Neuron (in vitro differentiated cells): ENCODE measurements around the gene PACRG.

ENCODE experiments used
- H2AFZ ChIP-seq: one replicate; pipeline ENCODE4 v1.6.1; 2013; ENCODE audit warnings: low read depth, mild to moderate bottlenecking, inconsistent platforms, low read length, moderate library complexity
- H3K27me3 ChIP-seq: one replicate; pipeline ENCODE4 v1.6.1; 2013; ENCODE audit warnings: low read length; ENCODE audit not compliant: insufficient read depth
- H3K36me3 ChIP-seq: one replicate; pipeline ENCODE4 v1.6.1; 2013; ENCODE audit warnings: low read length; ENCODE audit not compliant: insufficient read depth
- H3K4me1 ChIP-seq: one replicate; pipeline ENCODE4 v1.6.1; 2013; ENCODE audit warnings: low read length; ENCODE audit not compliant: insufficient read depth
- H3K4me3 ChIP-seq: 2 replicates; pipeline ENCODE4 v1.5.1; 2013; ENCODE audit warnings: mild to moderate bottlenecking, low read length, moderate library complexity
- H3K9me3 ChIP-seq: one replicate; pipeline ENCODE4 v1.6.1; 2013; ENCODE audit warnings: low read length

The PACRG gene

DNA sequence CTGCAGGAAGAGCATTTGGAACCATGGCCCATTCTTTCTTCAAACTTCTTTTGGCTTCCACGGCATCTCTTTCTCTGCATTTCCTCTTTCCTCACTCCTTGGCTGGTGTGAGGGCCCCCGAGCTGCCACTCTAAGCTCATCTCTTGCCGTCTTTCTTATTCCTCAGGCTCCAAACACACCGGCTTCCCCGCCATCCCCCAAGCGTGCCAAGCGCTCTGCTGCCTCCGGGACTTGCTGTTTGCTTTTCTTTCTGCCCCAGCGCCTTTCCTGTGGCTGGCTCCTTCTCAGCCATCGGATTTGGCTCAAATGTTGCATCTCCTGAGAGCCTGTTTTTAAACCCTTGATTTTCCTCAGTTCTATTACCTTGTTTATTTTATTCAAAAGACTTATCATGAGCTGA is 172.7 kb downstream of the PACRG start:
- Histone ChIP-seq H3K4me3 (no peak overlapping the region), H3K27me3 (no peaks in the 10 kb centered on the region), H3K4me1 (no peaks in the 10 kb centered on the region)

DNA sequence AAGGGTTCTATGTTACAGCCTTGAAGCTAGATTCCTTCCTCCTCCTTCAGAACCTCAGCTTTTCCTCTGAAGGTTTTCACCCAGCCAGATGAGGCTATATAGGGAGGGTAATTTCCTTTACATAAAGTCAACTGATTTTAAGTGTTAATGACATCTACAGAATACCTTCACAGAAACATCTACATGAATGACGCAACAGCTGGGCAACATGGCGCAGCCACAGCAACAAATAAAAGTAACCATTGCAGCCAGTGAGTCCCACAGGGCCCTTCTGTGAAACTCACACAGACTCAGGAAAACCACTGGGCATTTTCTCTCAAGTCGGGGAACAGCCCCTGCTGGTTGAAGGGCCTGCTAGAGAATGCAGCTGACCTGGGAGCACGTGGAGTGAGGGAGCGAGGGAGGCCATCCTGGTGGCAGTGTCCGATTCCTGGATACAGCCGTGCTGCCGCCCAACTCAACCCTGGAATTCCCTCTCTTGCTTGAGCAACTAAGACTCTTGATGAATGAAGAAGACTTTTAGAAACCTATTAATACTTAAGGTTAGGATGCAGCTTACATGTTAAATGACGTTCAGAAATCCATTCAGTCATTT is 176.4 kb downstream of the PACRG start:
- Histone ChIP-seq H3K9me3 (peaks cover 3% of the 10 kb centered on the region), H2AFZ (no peak overlapping the region), H3K27me3 (no peaks in the 10 kb centered on the region), H3K4me1 (no peaks in the 10 kb centered on the region), H3K4me3 (no peak overlapping the region), H3K36me3 (no peaks in the 10 kb centered on the region)

More for the DNA sequence above, 172.7 kb downstream of the PACRG start:
- Histone ChIP-seq H3K36me3 (no peaks in the 10 kb centered on the region), H2AFZ (no peak overlapping the region), H3K9me3 (peaks cover 5% of the 10 kb centered on the region)

DNA sequence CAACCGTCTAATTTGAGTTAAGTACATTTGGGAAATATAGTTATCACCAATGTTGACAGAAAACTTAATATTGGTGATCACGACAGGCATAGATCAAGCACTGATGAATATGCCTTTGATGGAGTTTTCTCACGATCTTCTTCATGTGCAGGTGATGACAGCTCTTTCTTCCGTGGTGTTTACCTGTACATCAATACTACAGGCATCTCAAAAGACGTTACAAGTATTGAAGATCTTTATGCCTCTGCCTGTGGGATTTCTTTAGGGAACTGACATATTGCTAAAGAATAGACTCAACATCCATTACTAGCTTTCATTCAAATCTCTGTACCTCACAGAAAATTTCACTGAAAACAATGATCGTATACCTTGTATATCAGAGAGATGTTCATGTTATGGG is 178.7 kb downstream of the PACRG start:
- Histone ChIP-seq H3K9me3 (peaks cover 3% of the 10 kb centered on the region), H3K4me1 (no peaks in the 10 kb centered on the region), H2AFZ (no peak overlapping the region), H3K27me3 (no peaks in the 10 kb centered on the region), H3K36me3 (no peaks in the 10 kb centered on the region), H3K4me3 (no peak overlapping the region)

DNA sequence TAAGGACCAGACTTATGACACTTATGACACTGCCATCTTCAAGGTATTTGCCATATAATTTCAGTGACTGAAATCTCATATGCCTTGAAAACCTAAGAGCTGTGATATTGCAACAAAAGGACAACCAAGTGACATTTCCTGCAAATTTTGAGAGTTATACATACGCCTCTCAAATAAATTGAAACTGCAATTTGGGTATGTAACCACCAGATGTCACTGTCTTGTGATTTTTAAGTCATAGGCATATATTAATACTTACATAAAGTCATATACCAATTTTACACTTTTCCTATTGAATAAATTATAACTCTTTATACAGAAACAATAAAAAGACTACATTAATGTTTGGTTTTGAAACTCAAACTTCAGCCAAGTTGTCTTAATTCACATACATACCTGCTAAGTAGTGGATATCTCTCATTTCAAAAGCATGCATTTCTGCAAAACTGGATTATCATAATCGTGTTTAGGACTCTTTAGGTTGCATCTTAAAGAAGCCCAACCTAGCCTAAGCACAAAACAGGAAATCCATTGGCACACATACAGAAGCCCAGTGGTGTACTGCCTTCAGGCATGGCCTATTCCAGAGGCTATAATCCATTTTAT is 180.2 kb downstream of the PACRG start:
- Histone ChIP-seq H3K9me3 (peaks cover 3% of the 10 kb centered on the region), H3K4me1 (no peaks in the 10 kb centered on the region), H3K36me3 (no peaks in the 10 kb centered on the region), H2AFZ (no peak overlapping the region), H3K4me3 (no peak overlapping the region), H3K27me3 (no peaks in the 10 kb centered on the region)

DNA sequence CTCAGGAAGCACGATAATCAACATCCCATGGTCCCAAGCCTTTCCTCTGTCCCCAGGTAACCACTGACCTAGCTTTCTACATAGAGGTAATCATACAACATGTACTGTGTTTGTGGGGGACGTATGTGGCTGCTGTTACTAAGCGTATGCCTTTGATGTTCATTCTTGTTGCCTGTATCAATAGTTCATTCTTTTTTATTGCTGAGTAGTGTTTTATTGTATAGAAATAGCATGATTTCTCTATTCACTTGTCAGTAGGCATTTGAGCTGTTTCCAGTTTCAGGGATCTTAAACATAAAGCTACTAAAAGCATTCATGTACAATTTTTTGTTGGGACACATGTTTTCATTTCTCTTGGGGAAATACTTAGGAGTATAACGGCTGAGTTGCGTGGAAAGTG is 185.4 kb downstream of the PACRG start:
- no peaks in the 10 kb centered on the region for H3K36me3 ChIP-seq
- no peak overlapping the region for H3K4me3 ChIP-seq
- no peaks in the 10 kb centered on the region for H3K4me1 ChIP-seq
- H3K9me3 ChIP-seq = no peaks in the 10 kb centered on the region
- H3K27me3 ChIP-seq = no peaks in the 10 kb centered on the region
- no peak overlapping the region for H2AFZ ChIP-seq

DNA sequence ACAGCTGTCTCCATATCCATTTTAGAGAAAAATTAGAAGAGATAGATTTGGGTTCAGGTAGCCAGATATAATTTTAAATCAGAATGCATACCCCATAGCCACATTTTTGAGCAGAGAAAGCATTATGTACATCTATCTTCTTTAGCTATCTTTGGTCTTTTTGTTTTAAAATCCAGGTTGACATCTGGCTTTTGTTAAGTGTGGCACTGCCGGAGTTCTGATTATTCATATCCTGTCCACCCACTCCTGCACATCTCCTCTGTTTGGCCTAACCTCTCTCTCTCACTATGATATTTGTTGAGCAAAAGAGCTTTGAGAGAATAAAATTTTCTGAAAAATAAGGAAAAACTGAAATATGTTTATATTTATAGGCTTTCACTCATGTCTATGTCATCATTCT is 189.7 kb downstream of the PACRG start:
- no peaks in the 10 kb centered on the region for H3K9me3 ChIP-seq
- no peaks in the 10 kb centered on the region for H3K27me3 ChIP-seq
- H2AFZ ChIP-seq = no peak overlapping the region
- no peaks in the 10 kb centered on the region for H3K4me1 ChIP-seq
- H3K36me3 ChIP-seq = no peaks in the 10 kb centered on the region
- H3K4me3 ChIP-seq = no peak overlapping the region

DNA sequence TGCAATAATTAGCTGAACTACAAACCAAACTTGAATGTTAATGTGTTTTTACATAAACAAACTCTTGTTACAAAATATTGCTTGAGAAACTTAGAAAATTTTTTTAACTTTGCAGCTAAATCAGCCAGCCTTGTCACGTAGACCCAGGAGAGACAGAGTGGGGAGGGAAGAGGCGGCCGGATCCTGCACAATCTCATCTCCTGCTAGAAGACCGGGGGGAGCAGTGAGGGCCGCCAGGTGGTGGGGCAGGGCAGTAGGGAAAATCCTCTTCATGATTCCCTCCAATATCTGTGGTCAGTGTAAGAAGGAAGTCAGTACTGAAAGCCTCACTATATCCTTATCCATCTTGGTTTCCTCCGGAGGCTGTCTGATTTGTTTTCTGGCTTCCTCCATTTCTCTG is 193.3 kb downstream of the PACRG start:
- Histone ChIP-seq H3K27me3 (no peaks in the 10 kb centered on the region), H3K4me3 (no peak overlapping the region), H3K36me3 (no peaks in the 10 kb centered on the region), H2AFZ (no peak overlapping the region), H3K9me3 (no peaks in the 10 kb centered on the region), H3K4me1 (no peaks in the 10 kb centered on the region)

DNA sequence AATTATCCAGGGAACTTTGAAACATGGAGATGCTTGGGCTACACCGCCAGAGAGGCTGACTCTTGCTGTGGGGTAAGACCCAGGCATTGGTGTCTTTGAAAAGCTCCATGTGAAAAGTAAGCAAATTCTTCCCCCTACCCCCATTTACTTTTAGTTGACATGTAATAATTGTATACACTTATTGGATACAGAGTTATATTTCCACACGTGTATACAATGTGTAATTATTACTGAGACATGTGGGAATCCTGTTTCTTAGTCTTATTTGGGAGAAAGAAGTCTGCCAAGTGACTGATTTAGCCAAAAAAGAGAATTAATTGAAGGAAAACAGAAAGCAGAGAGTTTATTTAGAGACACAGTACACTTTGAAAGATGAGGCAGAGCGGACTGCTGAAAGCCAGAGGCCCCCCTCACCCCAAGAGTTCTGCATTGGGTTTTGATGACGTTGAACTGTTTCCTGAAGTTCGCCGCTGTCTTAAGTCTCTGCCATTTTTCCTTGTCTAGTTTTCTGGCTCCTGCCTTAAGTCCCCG is 193.8 kb downstream of the PACRG start:
- H3K36me3 ChIP-seq = no peaks in the 10 kb centered on the region
- H3K4me1 ChIP-seq = no peaks in the 10 kb centered on the region
- peaks cover 2% of the 10 kb centered on the region for H3K9me3 ChIP-seq
- H3K4me3 ChIP-seq = no peak overlapping the region
- no peaks in the 10 kb centered on the region for H3K27me3 ChIP-seq
- no peak overlapping the region for H2AFZ ChIP-seq

DNA sequence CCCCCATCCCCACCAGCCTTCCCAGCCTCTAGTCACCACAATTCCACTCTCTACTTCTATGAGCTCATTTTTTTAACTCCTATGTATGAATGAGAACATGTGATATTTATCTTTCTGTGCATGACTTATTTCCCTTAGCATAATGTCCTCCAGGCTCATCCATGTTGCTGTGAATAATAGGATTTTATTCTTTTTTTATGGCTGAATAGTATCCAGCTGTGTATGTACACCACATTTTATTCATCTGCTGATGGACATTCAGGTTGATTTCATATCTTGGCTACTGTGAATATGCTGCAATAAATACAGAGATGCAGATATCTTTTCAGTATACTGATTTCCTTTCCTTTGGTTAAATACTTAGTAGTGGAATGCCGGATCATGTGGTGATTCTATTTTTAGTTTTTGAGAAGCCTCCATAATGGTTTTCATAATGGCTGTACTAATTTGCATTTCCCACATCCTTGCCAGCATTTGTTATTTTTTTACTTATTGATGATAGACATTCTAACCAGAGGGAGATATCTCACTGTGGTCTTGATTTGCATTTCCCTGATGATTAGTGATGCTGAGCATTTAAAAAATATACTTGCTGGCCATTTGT is 194.9 kb downstream of the PACRG start:
- Histone ChIP-seq H3K27me3 (no peaks in the 10 kb centered on the region), H3K4me3 (no peak overlapping the region), H3K36me3 (no peaks in the 10 kb centered on the region), H2AFZ (no peak overlapping the region), H3K9me3 (peaks cover 2% of the 10 kb centered on the region), H3K4me1 (no peaks in the 10 kb centered on the region)

DNA sequence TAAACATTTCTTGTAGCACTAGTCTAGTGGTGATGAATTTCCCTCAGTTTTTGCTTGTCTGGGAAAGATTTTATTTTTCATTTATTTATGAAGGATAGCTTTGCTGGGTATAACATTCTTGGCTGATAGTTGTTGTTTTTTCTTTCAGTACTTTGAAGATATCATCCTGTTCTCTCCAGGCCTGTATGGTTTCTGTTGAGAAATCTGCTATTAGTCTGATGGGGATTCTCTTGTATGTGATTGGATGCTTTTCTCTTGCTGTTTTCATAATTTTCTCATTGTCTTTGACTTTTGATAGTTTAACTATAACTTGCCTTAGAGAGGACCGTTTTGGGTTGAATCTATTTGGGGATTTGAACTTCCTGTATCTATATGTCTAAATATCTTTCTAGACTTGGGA is 207.1 kb downstream of the PACRG start:
- no peak overlapping the region for H3K4me3 ChIP-seq
- H3K4me1 ChIP-seq = peaks cover 16% of the 10 kb centered on the region
- no peak overlapping the region for H2AFZ ChIP-seq
- H3K36me3 ChIP-seq = no peaks in the 10 kb centered on the region
- peaks cover 3% of the 10 kb centered on the region for H3K9me3 ChIP-seq
- H3K27me3 ChIP-seq = no peaks in the 10 kb centered on the region

DNA sequence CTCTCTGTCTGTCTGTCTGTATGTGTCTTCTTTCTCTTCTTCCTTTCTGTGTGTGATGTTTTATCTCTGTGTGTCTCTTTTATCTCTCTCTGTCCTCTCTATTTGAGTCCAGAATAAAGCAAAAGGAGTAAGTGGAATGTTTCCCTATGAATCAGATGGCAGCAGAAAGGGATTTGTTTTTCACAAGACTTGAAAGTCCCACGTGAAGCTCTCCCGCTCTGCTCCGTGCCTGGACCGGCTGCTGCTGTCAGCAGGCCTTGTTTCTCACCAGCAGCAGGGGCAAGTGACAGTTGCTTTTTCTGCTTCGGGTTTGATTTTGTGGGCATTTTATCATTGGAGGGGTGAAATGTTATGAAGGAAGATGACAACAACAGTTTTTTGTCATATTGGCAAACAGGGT is 212.7 kb downstream of the PACRG start:
- H3K36me3 ChIP-seq = no peaks in the 10 kb centered on the region
- no peak overlapping the region for H3K4me3 ChIP-seq
- H2AFZ ChIP-seq = no peak overlapping the region
- H3K9me3 ChIP-seq = peaks cover 3% of the 10 kb centered on the region
- no peaks in the 10 kb centered on the region for H3K27me3 ChIP-seq
- H3K4me1 ChIP-seq = peaks cover 22% of the 10 kb centered on the region

DNA sequence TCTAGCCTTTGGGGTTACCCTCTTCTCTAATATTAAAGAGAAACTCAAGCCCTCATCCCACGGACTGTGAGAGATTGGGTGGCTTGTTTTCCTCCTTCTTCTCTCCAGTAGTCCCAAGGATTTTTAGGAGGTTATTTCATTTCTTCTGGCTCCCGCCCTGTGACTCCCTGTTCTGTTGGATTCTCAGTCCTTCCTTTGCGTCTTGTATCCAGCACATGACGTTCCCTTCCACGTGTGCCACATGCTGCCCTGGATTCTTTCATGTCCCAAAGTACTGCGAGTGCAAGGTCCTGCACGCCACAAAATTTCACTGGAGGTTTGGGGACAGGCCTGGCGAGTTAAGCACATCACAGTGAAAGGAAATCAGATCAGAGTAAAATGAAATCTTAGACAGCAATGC is 213.4 kb downstream of the PACRG start:
- H2AFZ ChIP-seq = no peak overlapping the region

DNA sequence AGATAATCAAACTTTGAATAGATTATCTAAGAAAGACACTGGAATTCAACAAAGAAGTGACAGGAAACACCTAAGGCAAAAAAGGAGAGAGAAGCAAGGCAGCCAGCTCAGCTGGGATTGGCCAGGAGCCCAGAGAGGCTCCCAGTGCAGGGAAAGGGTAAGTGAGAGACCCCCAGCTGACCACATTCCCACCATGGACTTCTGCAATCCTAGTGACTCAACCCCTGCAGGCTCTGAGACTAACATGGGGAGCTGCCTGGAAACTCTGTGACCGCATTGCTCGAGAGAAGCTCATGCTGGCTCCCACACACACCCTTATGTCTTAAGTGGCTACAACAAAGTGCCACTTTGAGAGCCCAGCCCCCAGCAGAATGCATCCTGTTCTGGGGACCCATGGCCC is 215.1 kb downstream of the PACRG start:
- Histone ChIP-seq H3K27me3 (no peaks in the 10 kb centered on the region), H3K4me1 (peaks cover 6% of the 10 kb centered on the region), H2AFZ (no peak overlapping the region), H3K9me3 (peaks cover 3% of the 10 kb centered on the region), H3K4me3 (no peak overlapping the region), H3K36me3 (no peaks in the 10 kb centered on the region)

More for the DNA sequence above, 213.4 kb downstream of the PACRG start:
- peaks cover 3% of the 10 kb centered on the region for H3K9me3 ChIP-seq
- H3K36me3 ChIP-seq = no peaks in the 10 kb centered on the region
- peaks cover 22% of the 10 kb centered on the region for H3K4me1 ChIP-seq
- no peak overlapping the region for H3K4me3 ChIP-seq
- H3K27me3 ChIP-seq = no peaks in the 10 kb centered on the region
